Measurements from ENCODE around the gene MYBPHL.

Gene MYBPHL

DNA sequence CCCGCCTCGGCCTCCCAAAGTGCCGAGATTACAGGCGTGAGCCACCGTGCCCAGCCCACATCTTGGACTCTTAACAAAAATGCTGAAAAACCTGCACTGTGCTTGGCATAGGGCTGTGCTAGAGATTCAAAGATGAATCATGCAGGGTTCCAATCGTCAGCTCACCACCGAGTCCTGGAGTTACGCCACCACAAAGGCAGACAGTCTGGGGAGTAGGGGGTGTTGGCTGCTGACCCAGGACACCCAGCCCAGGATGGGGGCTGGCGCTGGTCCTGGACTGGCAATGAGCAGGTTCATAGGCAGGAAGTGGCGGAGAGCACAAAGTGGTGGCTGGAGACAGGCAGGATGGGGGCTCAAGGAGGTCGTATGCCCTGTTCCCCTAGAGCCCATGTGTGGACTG lies 39.8 kb downstream of the MYBPHL start:
- TF ChIP-seq, protein P1, sequence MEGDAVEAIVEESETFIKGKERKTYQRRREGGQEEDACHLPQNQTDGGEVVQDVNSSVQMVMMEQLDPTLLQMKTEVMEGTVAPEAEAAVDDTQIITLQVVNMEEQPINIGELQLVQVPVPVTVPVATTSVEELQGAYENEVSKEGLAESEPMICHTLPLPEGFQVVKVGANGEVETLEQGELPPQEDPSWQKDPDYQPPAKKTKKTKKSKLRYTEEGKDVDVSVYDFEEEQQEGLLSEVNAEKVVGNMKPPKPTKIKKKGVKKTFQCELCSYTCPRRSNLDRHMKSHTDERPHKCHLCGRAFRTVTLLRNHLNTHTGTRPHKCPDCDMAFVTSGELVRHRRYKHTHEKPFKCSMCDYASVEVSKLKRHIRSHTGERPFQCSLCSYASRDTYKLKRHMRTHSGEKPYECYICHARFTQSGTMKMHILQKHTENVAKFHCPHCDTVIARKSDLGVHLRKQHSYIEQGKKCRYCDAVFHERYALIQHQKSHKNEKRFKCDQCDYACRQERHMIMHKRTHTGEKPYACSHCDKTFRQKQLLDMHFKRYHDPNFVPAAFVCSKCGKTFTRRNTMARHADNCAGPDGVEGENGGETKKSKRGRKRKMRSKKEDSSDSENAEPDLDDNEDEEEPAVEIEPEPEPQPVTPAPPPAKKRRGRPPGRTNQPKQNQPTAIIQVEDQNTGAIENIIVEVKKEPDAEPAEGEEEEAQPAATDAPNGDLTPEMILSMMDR (IDR thresholded peaks at IDR 0.05; ENCODE audit: low read depth, low read length), result no peak
- no peak for DNase-seq (ENCODE audit: extremely low read depth, low read depth)

DNA sequence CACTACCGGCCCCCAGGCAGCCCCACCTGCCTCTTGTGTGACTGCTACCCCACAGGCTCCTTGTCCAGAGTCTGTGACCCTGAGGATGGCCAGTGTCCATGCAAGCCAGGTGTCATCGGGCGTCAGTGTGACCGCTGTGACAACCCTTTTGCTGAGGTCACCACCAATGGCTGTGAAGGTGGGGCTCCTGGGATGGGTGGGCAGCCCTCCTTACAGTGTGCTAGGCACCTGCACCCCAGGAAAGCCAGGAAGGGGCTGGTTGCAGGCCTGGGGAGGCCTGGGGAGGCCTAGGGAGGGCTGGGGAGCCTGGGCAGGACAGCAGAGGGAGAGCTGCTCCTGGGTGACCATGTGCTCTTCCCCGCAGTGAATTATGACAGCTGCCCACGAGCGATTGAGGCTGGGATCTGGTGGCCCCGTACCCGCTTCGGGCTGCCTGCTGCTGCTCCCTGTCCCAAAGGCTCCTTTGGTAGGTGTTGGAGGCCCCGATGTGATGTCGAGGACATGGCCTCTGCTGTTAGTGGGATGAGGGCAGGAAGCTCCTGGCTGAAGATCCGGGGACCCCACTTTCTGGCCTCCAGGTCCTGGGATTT lies 41.0 kb downstream of the MYBPHL start:
- TF ChIP-seq, protein P1 (IDR thresholded peaks at IDR 0.05; ENCODE audit: low read depth, low read length), result no peak
- DNase-seq (ENCODE audit: extremely low read depth, low read depth), result no peak

DNA sequence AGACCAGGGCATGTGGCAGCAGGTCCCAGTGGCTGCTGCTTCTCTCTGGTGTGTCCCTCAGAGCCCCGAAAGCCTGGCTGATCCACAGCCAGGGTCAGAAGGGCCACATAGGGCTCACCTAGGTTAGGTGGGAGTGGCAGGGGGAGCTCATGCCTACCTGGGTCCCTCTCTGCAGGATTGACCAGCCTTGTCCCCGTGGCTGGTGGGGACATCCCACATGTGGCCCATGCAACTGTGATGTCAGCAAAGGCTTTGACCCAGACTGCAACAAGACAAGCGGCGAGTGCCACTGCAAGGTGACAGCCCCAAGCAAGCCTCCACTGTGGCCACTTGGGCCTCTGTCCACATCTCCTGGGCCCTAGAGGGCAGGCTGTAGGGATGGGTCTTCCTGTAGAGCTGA lies 41.8 kb downstream of the MYBPHL start:
- TF ChIP-seq, protein P1 (IDR thresholded peaks at IDR 0.05; ENCODE audit: low read depth, low read length), result no peak
- DNase-seq (ENCODE audit: extremely low read depth, low read depth), result no peak

DNA sequence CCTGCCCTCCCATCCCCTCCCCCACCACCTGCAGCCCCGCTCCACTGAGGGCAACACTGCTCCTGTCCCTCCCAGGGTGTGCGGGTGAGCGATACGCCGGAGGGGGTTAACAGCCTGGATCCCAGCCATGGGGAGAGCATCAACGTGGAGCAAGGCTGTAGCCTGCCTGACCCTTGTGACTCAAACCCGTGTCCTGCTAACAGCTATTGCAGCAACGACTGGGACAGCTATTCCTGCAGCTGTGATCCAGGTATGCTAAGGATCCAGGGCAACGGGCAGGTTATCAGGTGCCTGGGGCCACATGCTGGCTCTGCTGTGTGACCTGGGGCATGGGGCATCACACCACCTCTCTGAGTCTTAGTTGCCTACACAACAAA lies 42.4 kb downstream of the MYBPHL start:
- TF ChIP-seq, protein P1 (IDR thresholded peaks at IDR 0.05; ENCODE audit: low read depth, low read length), result no peak
- DNase-seq (ENCODE audit: extremely low read depth, low read depth), result no peak

DNA sequence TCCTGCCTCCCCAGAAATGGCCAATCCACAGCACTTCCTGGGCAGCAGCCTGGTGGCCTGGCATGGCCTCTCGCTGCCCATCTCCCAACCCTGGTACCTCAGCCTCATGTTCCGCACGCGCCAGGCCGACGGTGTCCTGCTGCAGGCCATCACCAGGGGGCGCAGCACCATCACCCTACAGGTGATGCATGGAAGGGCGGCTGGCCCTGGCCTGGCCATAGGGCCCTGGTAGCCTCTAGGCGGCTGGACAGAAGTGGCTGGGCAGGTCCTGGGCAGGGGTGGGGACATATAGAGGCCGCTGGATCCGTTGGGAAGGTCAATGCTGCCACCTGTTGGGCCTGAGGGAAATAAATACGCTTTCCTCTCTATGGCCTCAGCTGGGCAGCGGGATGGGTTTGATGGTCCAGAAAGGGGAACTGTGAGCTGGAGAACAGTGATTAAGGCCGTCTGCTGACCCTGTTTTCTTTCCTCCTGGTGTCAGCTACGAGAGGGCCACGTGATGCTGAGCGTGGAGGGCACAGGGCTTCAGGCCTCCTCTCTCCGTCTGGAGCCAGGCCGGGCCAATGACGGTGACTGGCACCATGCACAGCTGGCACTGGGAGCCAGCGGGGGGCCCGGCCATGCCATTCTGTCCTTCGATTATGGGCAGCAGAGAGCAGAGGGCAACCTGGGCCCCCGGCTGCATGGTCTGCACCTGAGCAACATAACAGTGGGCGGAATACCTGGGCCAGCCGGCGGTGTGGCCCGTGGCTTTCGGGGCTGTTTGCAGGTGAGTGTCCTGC lies 43.0 kb downstream of the MYBPHL start:
- peak; percentile 24 for DNase-seq (ENCODE audit: extremely low read depth, low read depth)
- TF ChIP-seq, protein P1 (IDR thresholded peaks at IDR 0.05; ENCODE audit: low read depth, low read length), result peak; percentile 96

DNA sequence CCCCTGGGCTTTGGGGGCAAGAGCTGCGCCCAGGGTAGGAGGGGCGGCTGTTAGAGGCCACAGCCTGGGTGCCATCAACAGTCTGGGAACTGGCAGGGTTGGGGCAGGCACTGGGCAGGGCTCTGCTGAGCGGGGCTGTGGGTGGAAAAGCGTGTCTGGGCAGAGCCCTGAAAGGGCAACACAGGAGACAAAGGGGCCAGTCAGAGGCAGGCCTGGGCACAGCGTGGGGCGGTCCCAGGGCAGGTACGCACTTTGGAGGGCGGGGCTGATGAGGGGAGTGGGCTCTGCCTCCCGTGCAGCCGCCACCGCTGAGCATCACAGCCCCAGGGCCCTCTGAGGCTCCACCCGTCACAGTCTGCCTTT lies 43.6 kb downstream of the MYBPHL start:
- DNase-seq (ENCODE audit: extremely low read depth, low read depth), result no peak
- TF ChIP-seq, protein P1 (IDR thresholded peaks at IDR 0.05; ENCODE audit: low read depth, low read length), result no peak

DNA sequence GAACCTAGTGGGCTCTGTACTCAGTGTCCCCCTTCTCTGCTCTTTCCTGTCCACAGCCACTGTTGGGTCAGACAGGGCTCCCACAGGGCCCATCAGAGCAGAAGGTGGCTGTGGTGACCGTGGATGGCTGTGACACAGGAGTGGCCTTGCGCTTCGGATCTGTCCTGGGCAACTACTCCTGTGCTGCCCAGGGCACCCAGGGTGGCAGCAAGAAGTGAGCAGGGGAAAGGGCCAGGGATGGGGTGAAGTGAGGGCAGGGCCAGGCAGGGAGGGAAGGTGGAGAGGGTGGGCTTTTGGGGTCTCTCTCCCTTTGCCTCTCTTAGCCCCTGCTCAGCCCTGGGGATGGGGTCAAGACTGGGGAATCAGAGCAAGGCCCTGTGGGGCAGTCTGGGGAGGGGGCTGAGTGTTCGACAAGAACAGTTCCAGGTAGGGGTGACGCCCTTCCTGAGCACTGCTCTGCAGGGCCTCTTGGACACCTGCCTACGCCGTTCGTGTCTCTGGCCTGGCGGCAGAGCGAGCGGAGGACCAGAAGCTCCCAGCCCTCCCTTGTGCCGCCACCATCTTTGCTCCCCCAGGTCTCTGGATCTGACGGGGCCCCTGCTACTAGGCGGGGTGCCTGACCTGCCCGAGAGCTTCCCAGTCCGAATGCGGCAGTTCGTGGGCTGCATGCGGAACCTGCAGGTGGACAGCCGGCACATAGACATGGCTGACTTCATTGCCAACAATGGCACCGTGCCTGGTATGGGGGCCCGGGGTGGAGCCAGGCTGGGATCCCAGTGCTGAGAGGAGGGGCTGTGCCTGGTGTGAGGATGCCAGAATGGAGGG lies 44.4 kb downstream of the MYBPHL start:
- TF ChIP-seq, protein P1 (IDR thresholded peaks at IDR 0.05; ENCODE audit: low read depth, low read length), result no peak
- no peak for DNase-seq (ENCODE audit: extremely low read depth, low read depth)

Data from AG09319 (cell line).